ENCODE measurements around the gene WFDC10B. TPM values are rescaled to one million over a fixed set of nuclear protein-coding genes. Genes with fewer than 3 reads are reported as not detected.

The WFDC10B gene
- not detected for polyA plus RNA-seq (2013, experiment 1 of 4)
- polyA plus RNA-seq (2013, experiment 2 of 4) = not detected
- not detected for polyA plus RNA-seq (2013, experiment 3 of 4)
- polyA plus RNA-seq (2013, experiment 4 of 4) = not detected

DNA sequence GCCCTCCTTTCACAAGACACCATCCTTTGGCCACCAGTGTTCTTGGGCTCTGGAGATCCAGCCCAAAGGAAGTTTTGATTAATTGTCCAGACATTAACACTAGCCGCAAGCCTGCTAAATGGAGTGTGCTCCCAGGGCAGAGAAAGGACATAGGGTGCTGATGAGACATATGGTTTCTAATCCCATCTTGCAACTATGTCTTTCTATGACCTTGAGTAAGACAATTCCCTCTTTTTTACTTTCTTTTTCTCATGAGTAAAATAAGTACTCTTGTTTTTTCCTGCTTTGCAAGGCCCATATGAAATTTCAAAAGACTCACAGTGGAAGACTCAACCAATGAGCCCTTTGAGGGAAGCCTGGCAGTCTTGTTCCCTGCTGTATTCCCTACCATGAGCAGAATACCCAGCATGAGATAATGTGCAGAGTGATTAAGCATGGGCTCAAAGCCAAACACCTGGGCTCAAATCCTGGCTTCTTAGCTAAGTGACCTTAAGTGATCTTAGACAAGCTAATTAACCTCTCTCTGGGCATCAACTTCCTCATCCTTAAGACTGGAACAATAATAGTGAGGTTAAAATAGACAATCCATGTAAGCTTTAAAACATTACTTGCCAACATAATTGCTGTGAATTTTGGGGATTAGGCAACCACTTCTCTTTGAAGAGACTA lies at the start of gene WFDC10B:
TSS of gene WFDC10B (minus strand) at position 51 of the 669 bp plus-strand sequence. CDS start 19,027 bp downstream, outside the sequence.
- Histone ChIP-seq H3K9me3 (ENCODE audit: control insufficient read depth, low read length) (no peaks in the 10 kb centered on the region), H3K4me3 (ENCODE audit: insufficient read depth, low read depth, low read length) (no peak within 1 kb of the TSS), H3K36me3 (ENCODE audit: control insufficient read depth, insufficient read depth, low read length) (no peaks in the 10 kb centered on the region), H3K27me3 (ENCODE audit: control insufficient read depth, insufficient read depth, low read length, poor library complexity, severe bottlenecking) (no peaks in the 10 kb centered on the region), H3K4me1 (ENCODE audit: control insufficient read depth, insufficient read depth, low read length) (no peaks in the 10 kb centered on the region), H3K27ac (ENCODE audit: insufficient read depth, low read depth, low read length, poor library complexity, severe bottlenecking) (no peak within 1 kb of the TSS)
- 86 to 94% methylated on average over 1 of the region's 1 CpG for WGBS, 2 experiments

DNA sequence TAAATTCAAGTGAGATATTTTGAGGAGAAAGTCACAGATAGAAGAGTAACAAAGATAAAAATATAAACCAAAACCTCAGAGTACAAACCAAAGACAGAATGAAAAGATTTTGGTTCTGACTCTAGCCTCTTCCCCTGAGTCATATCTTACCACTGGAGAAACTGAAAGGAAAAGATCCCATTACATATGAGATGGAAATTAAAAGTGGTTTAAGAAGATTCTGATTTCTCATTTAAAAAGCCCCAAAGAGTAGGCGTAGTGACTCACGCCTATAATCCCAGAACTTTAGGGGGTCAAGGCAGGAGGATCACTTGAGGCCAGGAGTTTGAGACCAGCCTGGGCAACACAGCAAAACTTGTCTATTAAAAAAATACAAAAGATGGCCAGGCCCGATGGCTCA lies 47.9 kb upstream of the WFDC10B start:
- 85 to 97% methylated on average over 3 of the region's 3 CpGs for WGBS, 2 experiments
- no peak overlapping the region for H3K27ac ChIP-seq (ENCODE audit: insufficient read depth, low read depth, low read length, poor library complexity, severe bottlenecking)

DNA sequence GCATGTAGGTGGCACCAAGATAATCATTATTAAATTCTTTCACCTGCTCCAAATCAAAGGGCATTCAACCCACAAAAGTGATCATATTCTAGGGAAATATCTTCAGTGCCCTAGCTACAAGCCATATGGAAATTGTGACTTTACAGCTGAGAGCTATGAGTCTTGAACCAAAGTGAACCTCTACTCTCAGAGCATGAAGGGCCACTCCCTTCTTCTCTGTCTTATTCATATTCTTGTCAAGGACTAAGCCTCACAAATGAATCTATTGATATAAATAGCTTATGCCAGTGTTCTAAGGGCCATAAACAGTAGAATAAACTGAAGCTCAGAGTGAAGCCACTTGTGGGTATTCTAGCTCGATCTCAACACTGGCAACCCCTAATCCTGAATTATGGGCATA lies 46.9 kb upstream of the WFDC10B start:
- Histone ChIP-seq H3K27me3 (ENCODE audit: control insufficient read depth, insufficient read depth, low read length, poor library complexity, severe bottlenecking) (no peaks in the 10 kb centered on the region), H3K27ac (ENCODE audit: insufficient read depth, low read depth, low read length, poor library complexity, severe bottlenecking) (no peak overlapping the region), H3K4me1 (ENCODE audit: control insufficient read depth, insufficient read depth, low read length) (no peaks in the 10 kb centered on the region), H3K9me3 (ENCODE audit: control insufficient read depth, low read length) (no peaks in the 10 kb centered on the region), H3K36me3 (ENCODE audit: control insufficient read depth, insufficient read depth, low read length) (no peaks in the 10 kb centered on the region), H3K4me3 (ENCODE audit: insufficient read depth, low read depth, low read length) (no peak overlapping the region)
- 91 to 100% methylated on average over 1 of the region's 1 CpG for WGBS, 2 experiments

More for the DNA sequence above, 47.9 kb upstream of the WFDC10B start:
- H3K4me1 ChIP-seq (ENCODE audit: control insufficient read depth, insufficient read depth, low read length) = no peaks in the 10 kb centered on the region
- no peaks in the 10 kb centered on the region for H3K36me3 ChIP-seq (ENCODE audit: control insufficient read depth, insufficient read depth, low read length)
- no peaks in the 10 kb centered on the region for H3K9me3 ChIP-seq (ENCODE audit: control insufficient read depth, low read length)
- no peak overlapping the region for H3K4me3 ChIP-seq (ENCODE audit: insufficient read depth, low read depth, low read length)
- H3K27me3 ChIP-seq (ENCODE audit: control insufficient read depth, insufficient read depth, low read length, poor library complexity, severe bottlenecking) = no peaks in the 10 kb centered on the region

DNA sequence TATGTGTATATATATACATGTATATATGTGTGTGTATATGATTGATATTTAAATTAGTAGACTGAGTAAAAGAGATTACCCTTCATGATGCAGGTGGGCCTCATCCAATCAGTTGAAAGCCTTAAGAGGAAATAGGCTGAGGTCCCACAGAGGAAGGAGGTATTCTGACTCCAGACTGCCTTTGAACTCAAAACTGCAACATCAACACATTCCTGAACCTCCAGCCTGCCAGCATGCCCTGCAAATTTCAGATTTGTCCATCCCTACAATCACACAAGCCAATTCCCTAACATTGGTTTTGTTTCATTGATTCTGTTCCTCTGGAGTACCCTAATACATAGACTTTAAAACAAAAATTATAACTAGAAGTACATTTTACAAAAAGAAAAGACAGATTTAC lies 40.2 kb upstream of the WFDC10B start:
- Histone ChIP-seq H3K27ac (ENCODE audit: insufficient read depth, low read depth, low read length, poor library complexity, severe bottlenecking) (no peak overlapping the region), H3K4me1 (ENCODE audit: control insufficient read depth, insufficient read depth, low read length) (no peaks in the 10 kb centered on the region), H3K4me3 (ENCODE audit: insufficient read depth, low read depth, low read length) (no peak overlapping the region), H3K36me3 (ENCODE audit: control insufficient read depth, insufficient read depth, low read length) (no peaks in the 10 kb centered on the region), H3K9me3 (ENCODE audit: control insufficient read depth, low read length) (no peaks in the 10 kb centered on the region), H3K27me3 (ENCODE audit: control insufficient read depth, insufficient read depth, low read length, poor library complexity, severe bottlenecking) (no peaks in the 10 kb centered on the region)

DNA sequence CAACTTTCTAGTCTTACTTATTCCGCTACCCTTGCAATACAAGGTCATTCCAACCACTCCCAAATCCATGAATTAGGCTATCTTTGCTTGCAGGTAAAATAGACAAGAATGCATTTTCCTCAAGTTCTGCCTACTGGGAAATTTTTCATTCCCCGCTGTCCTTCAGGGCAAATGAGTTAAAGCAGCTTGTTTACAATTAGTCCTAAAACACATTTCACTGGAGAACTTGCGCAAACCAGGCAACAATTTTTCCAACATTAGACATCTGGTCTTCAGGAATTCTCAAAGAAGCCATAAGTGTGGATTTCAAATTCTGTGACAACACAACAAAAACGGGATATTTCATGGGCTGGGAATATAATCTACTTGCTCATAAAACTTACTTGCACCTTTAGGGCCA lies 37.8 kb upstream of the WFDC10B start:
- WGBS, 2 experiments = 93 to 96% methylated on average over 4 of the region's 4 CpGs
- Histone ChIP-seq H3K36me3 (ENCODE audit: control insufficient read depth, insufficient read depth, low read length) (no peaks in the 10 kb centered on the region), H3K27ac (ENCODE audit: insufficient read depth, low read depth, low read length, poor library complexity, severe bottlenecking) (no peak overlapping the region), H3K4me1 (ENCODE audit: control insufficient read depth, insufficient read depth, low read length) (no peaks in the 10 kb centered on the region), H3K4me3 (ENCODE audit: insufficient read depth, low read depth, low read length) (no peak overlapping the region), H3K27me3 (ENCODE audit: control insufficient read depth, insufficient read depth, low read length, poor library complexity, severe bottlenecking) (no peaks in the 10 kb centered on the region), H3K9me3 (ENCODE audit: control insufficient read depth, low read length) (no peaks in the 10 kb centered on the region)

DNA sequence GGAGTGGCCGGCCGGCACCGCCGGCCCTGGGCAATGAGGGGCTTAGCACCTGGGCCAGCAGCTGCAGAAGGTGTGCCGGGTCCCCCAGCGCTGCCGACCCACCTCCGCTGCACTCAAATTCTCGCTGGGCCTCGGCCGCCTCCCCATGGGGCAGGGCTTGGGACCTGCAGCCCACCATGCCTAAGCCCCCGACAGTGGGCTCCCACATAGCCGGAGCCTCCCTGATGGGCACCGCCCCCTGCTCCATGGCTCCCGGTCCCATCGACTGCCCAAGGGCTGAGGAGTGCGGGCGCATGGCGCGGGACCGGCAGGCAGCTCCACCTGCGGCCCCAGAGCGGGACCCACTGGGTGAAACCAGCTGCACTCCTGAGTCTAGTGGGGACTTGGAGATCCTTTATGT lies 31.2 kb upstream of the WFDC10B start:
- Histone ChIP-seq H3K27me3 (ENCODE audit: control insufficient read depth, insufficient read depth, low read length, poor library complexity, severe bottlenecking) (no peaks in the 10 kb centered on the region), H3K27ac (ENCODE audit: insufficient read depth, low read depth, low read length, poor library complexity, severe bottlenecking) (no peak overlapping the region), H3K4me3 (ENCODE audit: insufficient read depth, low read depth, low read length) (no peak overlapping the region), H3K9me3 (ENCODE audit: control insufficient read depth, low read length) (peaks cover 3% of the 10 kb centered on the region), H3K36me3 (ENCODE audit: control insufficient read depth, insufficient read depth, low read length) (no peaks in the 10 kb centered on the region), H3K4me1 (ENCODE audit: control insufficient read depth, insufficient read depth, low read length) (no peaks in the 10 kb centered on the region)
- WGBS, 2 experiments = 92 to 95% methylated on average over 23 of the region's 23 CpGs

DNA sequence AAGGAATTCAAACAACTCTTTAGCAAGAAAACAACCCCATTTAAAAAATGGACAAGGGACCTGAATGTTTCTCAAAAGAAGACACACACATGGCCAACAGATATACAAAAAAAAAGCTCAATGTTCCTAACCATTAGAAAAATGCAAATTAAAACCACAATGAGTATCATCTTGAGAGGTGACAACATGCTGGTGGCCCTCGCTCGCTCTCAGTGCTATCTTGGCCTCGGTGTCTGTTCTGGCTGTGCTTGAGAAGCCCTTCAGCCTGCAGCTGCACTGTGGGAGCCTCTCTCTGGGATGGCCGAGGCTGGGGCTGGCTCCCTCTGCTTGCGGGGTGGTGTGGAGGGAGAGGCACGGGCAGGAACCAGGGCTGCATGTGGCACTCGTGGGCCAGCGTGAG lies 30.7 kb upstream of the WFDC10B start:
- Histone ChIP-seq H3K4me3 (ENCODE audit: insufficient read depth, low read depth, low read length) (no peak overlapping the region), H3K4me1 (ENCODE audit: control insufficient read depth, insufficient read depth, low read length) (no peaks in the 10 kb centered on the region), H3K9me3 (ENCODE audit: control insufficient read depth, low read length) (peaks cover 3% of the 10 kb centered on the region), H3K27me3 (ENCODE audit: control insufficient read depth, insufficient read depth, low read length, poor library complexity, severe bottlenecking) (no peaks in the 10 kb centered on the region), H3K27ac (ENCODE audit: insufficient read depth, low read depth, low read length, poor library complexity, severe bottlenecking) (no peak overlapping the region), H3K36me3 (ENCODE audit: control insufficient read depth, insufficient read depth, low read length) (no peaks in the 10 kb centered on the region)
- WGBS, 2 experiments = 95% methylated on average over 8 of the region's 8 CpGs

DNA sequence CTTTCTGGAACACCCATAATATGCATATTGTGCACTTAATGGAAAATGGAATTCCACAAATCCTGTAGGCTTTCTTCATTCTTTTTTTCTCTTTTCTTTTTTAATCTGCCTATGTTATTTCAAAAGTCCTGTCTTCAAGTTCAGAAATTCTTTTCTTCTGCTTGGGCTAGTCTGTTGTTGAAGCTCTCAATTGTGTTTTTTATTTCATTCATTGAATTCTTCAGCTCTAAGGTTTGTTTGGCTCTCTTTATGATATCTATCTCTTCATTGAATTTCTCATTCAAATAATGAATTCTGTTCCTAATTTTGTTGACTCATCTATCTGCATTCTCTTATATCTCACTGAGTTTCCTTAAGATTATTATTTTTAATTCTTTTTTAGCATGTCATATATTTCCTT lies 27.4 kb upstream of the WFDC10B start:
- Histone ChIP-seq H3K36me3 (ENCODE audit: control insufficient read depth, insufficient read depth, low read length) (no peaks in the 10 kb centered on the region), H3K9me3 (ENCODE audit: control insufficient read depth, low read length) (peaks cover 3% of the 10 kb centered on the region), H3K4me1 (ENCODE audit: control insufficient read depth, insufficient read depth, low read length) (no peaks in the 10 kb centered on the region), H3K27ac (ENCODE audit: insufficient read depth, low read depth, low read length, poor library complexity, severe bottlenecking) (no peak overlapping the region), H3K27me3 (ENCODE audit: control insufficient read depth, insufficient read depth, low read length, poor library complexity, severe bottlenecking) (no peaks in the 10 kb centered on the region), H3K4me3 (ENCODE audit: insufficient read depth, low read depth, low read length) (no peak overlapping the region)

DNA sequence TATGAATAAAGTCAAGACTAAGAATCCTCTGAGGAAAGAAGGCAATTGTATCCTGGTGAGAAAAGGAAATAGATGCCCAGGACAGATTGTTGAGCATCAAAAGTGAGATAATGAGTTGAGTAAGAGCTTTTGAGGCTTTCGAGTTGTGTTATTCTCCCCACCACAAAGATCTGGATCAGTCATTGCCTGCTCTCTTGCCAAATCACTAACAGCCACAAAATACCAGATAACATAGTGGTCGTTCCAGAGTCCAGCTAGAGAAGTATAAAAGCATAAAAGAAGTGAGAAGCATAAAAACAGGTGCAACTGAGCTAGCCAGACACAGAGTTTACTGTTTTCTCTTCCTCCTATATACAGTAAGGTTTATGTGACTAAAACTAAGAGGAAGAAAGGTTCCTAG lies 22.2 kb upstream of the WFDC10B start:
- no peak overlapping the region for H3K4me3 ChIP-seq (ENCODE audit: insufficient read depth, low read depth, low read length)
- WGBS, 2 experiments = 95 to 100% methylated on average over 1 to 2 of the region's 2 CpGs
- no peaks in the 10 kb centered on the region for H3K27me3 ChIP-seq (ENCODE audit: control insufficient read depth, insufficient read depth, low read length, poor library complexity, severe bottlenecking)
- no peaks in the 10 kb centered on the region for H3K36me3 ChIP-seq (ENCODE audit: control insufficient read depth, insufficient read depth, low read length)
- H3K27ac ChIP-seq (ENCODE audit: insufficient read depth, low read depth, low read length, poor library complexity, severe bottlenecking) = no peak overlapping the region
- H3K9me3 ChIP-seq (ENCODE audit: control insufficient read depth, low read length) = peaks cover 3% of the 10 kb centered on the region
- no peaks in the 10 kb centered on the region for H3K4me1 ChIP-seq (ENCODE audit: control insufficient read depth, insufficient read depth, low read length)

DNA sequence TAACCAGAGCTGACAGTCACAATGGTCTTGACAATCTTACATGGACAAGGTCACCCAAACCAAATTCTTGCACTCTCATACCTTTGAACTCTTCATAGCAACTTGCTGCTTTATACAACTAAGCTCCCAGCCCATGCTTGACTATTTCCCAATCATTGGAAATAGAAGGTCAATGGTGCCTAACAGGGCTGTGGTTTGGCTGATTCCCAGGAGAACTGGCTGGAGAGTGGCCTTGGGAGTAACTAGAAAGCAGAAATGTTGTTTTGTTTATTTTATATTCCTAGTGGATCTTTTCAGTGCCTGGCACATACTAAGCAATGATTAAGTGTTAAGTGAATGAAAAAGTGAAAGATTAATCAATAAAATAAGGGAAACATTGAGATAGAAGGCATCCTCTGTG lies 20.3 kb upstream of the WFDC10B start:
- H3K4me3 ChIP-seq (ENCODE audit: insufficient read depth, low read depth, low read length) = no peak overlapping the region

DNA sequence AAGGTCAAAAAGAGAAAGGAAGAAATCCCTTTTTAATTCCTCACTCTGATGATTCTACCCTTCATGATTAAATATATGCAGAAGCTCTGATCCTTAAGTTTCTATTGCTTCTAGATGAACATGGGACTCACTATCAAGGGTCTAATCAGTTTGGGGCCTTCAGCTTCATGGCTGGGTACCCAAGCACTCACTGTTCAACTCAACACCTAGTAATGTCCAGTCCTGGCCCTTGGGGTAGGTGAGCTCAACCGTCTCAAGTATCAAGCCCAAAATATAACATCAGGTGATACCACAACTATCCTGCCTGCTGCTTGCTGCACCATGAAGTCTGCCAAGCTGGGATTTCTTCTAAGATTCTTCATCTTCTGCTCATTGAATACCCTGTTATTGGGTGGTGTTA lies 17.2 kb upstream of the WFDC10B start, which contains the start of gene SPINT4:
TSS of gene SPINT4 (plus strand) at position 301 of the 400 bp plus-strand sequence. CDS start at position 322, 21 bp downstream.
- Histone ChIP-seq H3K9me3 (ENCODE audit: control insufficient read depth, low read length) (no peaks in the 10 kb centered on the region), H3K4me1 (ENCODE audit: control insufficient read depth, insufficient read depth, low read length) (no peaks in the 10 kb centered on the region), H3K36me3 (ENCODE audit: control insufficient read depth, insufficient read depth, low read length) (no peaks in the 10 kb centered on the region), H3K27ac (ENCODE audit: insufficient read depth, low read depth, low read length, poor library complexity, severe bottlenecking) (no peak within 1 kb of the TSS), H3K27me3 (ENCODE audit: control insufficient read depth, insufficient read depth, low read length, poor library complexity, severe bottlenecking) (no peaks in the 10 kb centered on the region), H3K4me3 (ENCODE audit: insufficient read depth, low read depth, low read length) (no peak within 1 kb of the TSS)
- 92 to 95% methylated on average over 1 of the region's 1 CpG for WGBS, 2 experiments

More for the DNA sequence above, 20.3 kb upstream of the WFDC10B start:
- Histone ChIP-seq H3K36me3 (ENCODE audit: control insufficient read depth, insufficient read depth, low read length) (no peaks in the 10 kb centered on the region), H3K27me3 (ENCODE audit: control insufficient read depth, insufficient read depth, low read length, poor library complexity, severe bottlenecking) (no peaks in the 10 kb centered on the region), H3K9me3 (ENCODE audit: control insufficient read depth, low read length) (no peaks in the 10 kb centered on the region), H3K4me1 (ENCODE audit: control insufficient read depth, insufficient read depth, low read length) (no peaks in the 10 kb centered on the region), H3K27ac (ENCODE audit: insufficient read depth, low read depth, low read length, poor library complexity, severe bottlenecking) (no peak overlapping the region)

Data from ectodermal cell (in vitro differentiated cells).